H1 (cell line): ENCODE measurements around the gene BIK. TPM values are rescaled to one million over a fixed set of nuclear protein-coding genes. Genes with fewer than 3 reads are reported as not detected.

Experiments used
- CTCF ChIA-PET: fragments of 300-600 bp; sonication (Branson Sonifier 250); formaldehyde crosslinking; loops from one replicate; lab custom pipeline; 2021; ENCODE audit not compliant: partially characterized antibody; lab: Charles Lee
- POLR2A ChIA-PET: fragments of 300-600 bp; sonication (Branson Sonifier 250); formaldehyde crosslinking; loops from one replicate; lab custom pipeline; 2021; ENCODE audit warnings: inconsistent platforms; ENCODE audit not compliant: partially characterized antibody; lab: Charles Lee
- DNase-seq, 2 experiments: peaks; one replicate each; pipeline versions ENCODE4 v3.0.0 to v3.0.0-alpha.2; 2010 to 2022; ENCODE audit warnings: low spot score in 2 of 2, low read depth in 1 of 2, mixed read lengths in 1 of 2
- FAIRE-seq: peaks from 2 replicates; lab custom pipeline; 2011; peaks lifted over from hg19 to GRCh38; lab: Jason Lieb, UNC
- H2AFZ ChIP-seq: 2 replicates; pipeline ENCODE4 v1.8.1; 2012; ENCODE audit warnings: low read length, inconsistent platforms
- H2AK5ac ChIP-seq: 2 replicates; pipeline ENCODE4 v1.6.1; 2013; ENCODE audit warnings: low read depth, low read length
- H2BK120ac ChIP-seq: replicated peaks from 2 replicates; pipeline ENCODE3; 2013; ENCODE audit warnings: low read depth, low read length, inconsistent platforms
- H2BK12ac ChIP-seq: 2 replicates; pipeline ENCODE4 v1.6.1; 2013; ENCODE audit warnings: low read depth, low read length
- H2BK15ac ChIP-seq: 2 replicates; pipeline ENCODE4 v1.6.1; 2013; ENCODE audit warnings: low read length
- H2BK20ac ChIP-seq: 2 replicates; pipeline ENCODE4 v1.6.1; 2013; ENCODE audit warnings: low read length
- H2BK5ac ChIP-seq: 2 replicates; pipeline ENCODE4 v1.6.1; 2013; ENCODE audit warnings: low read depth, low read length
- H3K14ac ChIP-seq: 2 replicates; pipeline ENCODE4 v1.6.1; 2013; ENCODE audit warnings: inconsistent platforms; ENCODE audit not compliant: insufficient read length
- H3K18ac ChIP-seq: 2 replicates; pipeline ENCODE4 v1.6.1; 2013; ENCODE audit warnings: low read length; ENCODE audit errors: extremely low read depth
- H3K23ac ChIP-seq: 2 replicates; pipeline ENCODE4 v1.6.1; 2013; ENCODE audit warnings: inconsistent platforms; ENCODE audit not compliant: insufficient read length
- H3K23me2 ChIP-seq: 2 replicates; pipeline ENCODE4 v1.6.1; 2013; ENCODE audit warnings: low read depth, low read length
- H3K27ac ChIP-seq: 2 replicates; pipeline ENCODE4 v1.6.1; 2011; ENCODE audit warnings: low read depth, low read length, inconsistent platforms
- H3K27me3 ChIP-seq, 4 experiments: replicated peaks in 1 of 4; 1 replicate in 1 of 4; 2 replicates in 3 of 4; pipeline versions ENCODE4 v1.6.1 to v1.8.1; 2011 to 2013; ENCODE audit warnings: low read length in 3 of 4, mild to moderate bottlenecking in 3 of 4, inconsistent platforms in 2 of 4, mixed read lengths in 2 of 4, moderate library complexity in 1 of 4; ENCODE audit not compliant: control insufficient read depth in 3 of 4, insufficient read depth in 3 of 4; ENCODE audit errors: extremely low read depth in 1 of 4
- H3K36me3 ChIP-seq, 4 experiments: 2 replicates each; pipeline versions ENCODE4 v1.6.1 to v1.8.1; 2011 to 2013; ENCODE audit warnings: mild to moderate bottlenecking in 4 of 4, low read length in 3 of 4, moderate library complexity in 2 of 4, control low read depth in 1 of 4, inconsistent platforms in 1 of 4; ENCODE audit not compliant: insufficient read depth in 4 of 4, control insufficient read depth in 2 of 4
- H3K4ac ChIP-seq: replicated peaks from 2 replicates; pipeline ENCODE3; 2013; ENCODE audit warnings: low read length, low read depth, mixed read lengths, inconsistent platforms; ENCODE audit not compliant: insufficient read length
- H3K4me1 ChIP-seq, 4 experiments: replicated peaks in 1 of 4; 1 replicate in 1 of 4; 2 replicates in 3 of 4; pipeline versions ENCODE4 v1.6.1 to v1.8.1; 2011 to 2013; ENCODE audit warnings: low read length in 3 of 4, inconsistent platforms in 2 of 4, mixed read lengths in 1 of 4; ENCODE audit not compliant: insufficient read depth in 4 of 4, control insufficient read depth in 3 of 4
- H3K4me2 ChIP-seq, 2 experiments: 2 replicates each; pipeline versions ENCODE4 v1.6.1 to v1.8.1; 2011 to 2013; ENCODE audit warnings: low read depth in 2 of 2, low read length in 2 of 2, control low read depth in 1 of 2, inconsistent platforms in 1 of 2, mild to moderate bottlenecking in 1 of 2; ENCODE audit not compliant: insufficient read depth in 1 of 2
- H3K4me3 ChIP-seq, 4 experiments: fragments of 200-600, 300-600 bp in 1 of 4; sonication (generic), shearing (Covaris generic), sonication (Bioruptor Twin) in 1 of 4; 2 replicates each; pipeline versions ENCODE4 v1.5.1 to v1.8.1; 2011 to 2016; ENCODE audit warnings: low read length in 4 of 4, low read depth in 3 of 4, control low read depth in 2 of 4, inconsistent platforms in 2 of 4, mild to moderate bottlenecking in 2 of 4, mixed read lengths in 1 of 4, moderate library complexity in 1 of 4; ENCODE audit not compliant: insufficient read depth in 2 of 4; ENCODE audit errors: extremely low read depth in 1 of 4
- H3K56ac ChIP-seq: replicated peaks from 2 replicates; pipeline ENCODE3; 2013; ENCODE audit warnings: low read depth, mild to moderate bottlenecking, mixed read lengths, low read length, inconsistent platforms; ENCODE audit not compliant: insufficient read length
- H3K79me1 ChIP-seq: 2 replicates; pipeline ENCODE4 v1.6.1; 2013; ENCODE audit warnings: low read depth, low read length, control low read depth
- H3K79me2 ChIP-seq, 2 experiments: 2 replicates each; pipeline versions ENCODE4 v1.6.1 to v1.8.1; 2012 to 2013; ENCODE audit warnings: low read length in 2 of 2, mild to moderate bottlenecking in 2 of 2, inconsistent platforms in 1 of 2; ENCODE audit not compliant: insufficient read depth in 2 of 2, control insufficient read depth in 1 of 2
- H3K9ac ChIP-seq, 4 experiments: replicated peaks in 1 of 4; 1 replicate in 1 of 4; 2 replicates in 3 of 4; pipeline versions ENCODE4 v1.6.1 to v1.8.1; 2011 to 2013; ENCODE audit warnings: low read depth in 3 of 4, low read length in 3 of 4, control low read depth in 2 of 4, mild to moderate bottlenecking in 2 of 4, moderate library complexity in 2 of 4, inconsistent platforms in 1 of 4; ENCODE audit errors: extremely low read depth in 1 of 4
- H3K9me3 ChIP-seq, 2 experiments: 2 replicates each; pipeline versions ENCODE4 v1.6.1 to v1.8.1; 2012 to 2013; ENCODE audit warnings: mild to moderate bottlenecking in 2 of 2, moderate library complexity in 2 of 2, control low read depth in 1 of 2, inconsistent platforms in 1 of 2, low read depth in 1 of 2, low read length in 1 of 2, mixed read lengths in 1 of 2; ENCODE audit not compliant: insufficient read depth in 2 of 2
- H4K20me1 ChIP-seq, 2 experiments: replicated peaks in 1 of 2; 2 replicates each; pipeline versions ENCODE3 to v1.8.1; 2011 to 2013; ENCODE audit warnings: inconsistent platforms in 2 of 2, low read length in 2 of 2, mild to moderate bottlenecking in 1 of 2; ENCODE audit not compliant: insufficient read depth in 2 of 2, control insufficient read depth in 1 of 2
- H4K5ac ChIP-seq: 2 replicates; pipeline ENCODE4 v1.6.1; 2013; ENCODE audit warnings: low read length, low read depth, mixed read lengths, inconsistent platforms; ENCODE audit not compliant: insufficient read length
- H4K8ac ChIP-seq: 2 replicates; pipeline ENCODE4 v1.8.0; 2013; ENCODE audit warnings: mild to moderate bottlenecking, moderate library complexity, low read length, inconsistent platforms; ENCODE audit not compliant: insufficient read depth; ENCODE audit errors: extremely low read depth
- H4K91ac ChIP-seq: replicated peaks from 2 replicates; pipeline ENCODE3; 2013; ENCODE audit warnings: low read length, mixed read lengths, inconsistent platforms; ENCODE audit not compliant: insufficient read length
- BCL11A ChIP-seq, 2 experiments: IDR thresholded peaks; one replicate each; pipeline ENCODE4 v1.6.1; 2011; ENCODE audit warnings: low read depth in 2 of 2, low read length in 2 of 2, mild to moderate bottlenecking in 2 of 2
- CREB1 ChIP-seq: IDR thresholded peaks from 2 replicates; pipeline ENCODE4 v1.6.1; 2012; ENCODE audit warnings: inconsistent platforms
- HDAC2 ChIP-seq, 2 experiments: fragments of 300-600 bp in 1 of 2; sonication (generic) in 1 of 2; IDR thresholded peaks; 2 replicates each; pipeline ENCODE4 v1.6.1; 2011 to 2012; ENCODE audit warnings: low read depth in 2 of 2, low read length in 2 of 2, mild to moderate bottlenecking in 2 of 2, moderate library complexity in 2 of 2, borderline replicate concordance in 1 of 2, inconsistent platforms in 1 of 2
- MAX ChIP-seq: IDR thresholded peaks from 2 replicates; pipeline ENCODE4 v1.6.1; 2012; ENCODE audit warnings: inconsistent platforms
- RNF2 ChIP-seq: fragments of 200-900, 300-1000 bp; sonication (generic); IDR thresholded peaks from 2 replicates; pipeline ENCODE4 v1.7.1; 2016; ENCODE audit warnings: borderline replicate concordance, low read depth, mild to moderate bottlenecking, antibody characterized with exemption, low read length; ENCODE audit not compliant: poor library complexity, severe bottlenecking; ENCODE audit errors: missing control alignments
- RXRA ChIP-seq: IDR thresholded peaks from 2 replicates; pipeline ENCODE4 v1.6.1; 2011; ENCODE audit warnings: low read depth, mild to moderate bottlenecking, low read length, moderate library complexity; ENCODE audit not compliant: insufficient read depth
- SAP30 ChIP-seq: fragments of 300-600 bp; sonication (generic); IDR thresholded peaks from 2 replicates; pipeline ENCODE4 v1.7.1; 2012; ENCODE audit warnings: low read length, moderate library complexity, mild to moderate bottlenecking, inconsistent platforms; ENCODE audit not compliant: insufficient read depth, insufficient replicate concordance
- SIN3A ChIP-seq, 2 experiments: IDR thresholded peaks in 1 of 2; conservative IDR thresholded peaks in 1 of 2; 2 replicates each; pipeline ENCODE4 v1.6.1; 2011 to 2012; ENCODE audit warnings: low read length in 2 of 2, improper control_type of control experiment in 1 of 2, low read depth in 1 of 2, mild to moderate bottlenecking in 1 of 2
- SP1 ChIP-seq: IDR thresholded peaks from 2 replicates; pipeline ENCODE4 v1.6.1; 2011; ENCODE audit warnings: low read depth, low read length
- SRF ChIP-seq: IDR thresholded peaks from 2 replicates; pipeline ENCODE4 v1.6.1; 2011; ENCODE audit warnings: mild to moderate bottlenecking, low read depth, low read length, moderate library complexity
- SUZ12 ChIP-seq: fragments of 200-600 bp; sonication (generic); IDR thresholded peaks from 2 replicates; pipeline ENCODE4 v1.6.1; 2012; ENCODE audit warnings: mild to moderate bottlenecking, inconsistent platforms, low read length, moderate library complexity, mixed read lengths
- WGBS, 2 experiments: shearing (Covaris generic) in 1 of 2; methylation state at CpG; one replicate each; pipeline versions ENCODE4 v1.1.6 to v1.1.7; 2013 to 2015; ENCODE audit warnings: low lambda C conversion rate in 2 of 2, mixed read lengths in 2 of 2, inconsistent platforms in 1 of 2, low coverage in 1 of 2, missing lambda C conversion rate in 1 of 2; ENCODE audit not compliant: insufficient replicate concordance in 2 of 2, insufficient coverage in 1 of 2, insufficient read length in 1 of 2; ENCODE audit errors: extremely low coverage in 1 of 2, missing lambda C conversion rate in 1 of 2; 5-methylcytosine and 5-hydroxymethylcytosine counted together
- polyA plus RNA-seq, 7 experiments: library from polyadenylated mRNA; depleted of rRNA in 3 of 7; stranded (reverse) in 5 of 7; unstranded in 2 of 7; fragments of >200 nt in 5 of 7; fragments of 200-250 nt in 2 of 7; gene quantifications; 1 replicate in 5 of 7; 2 replicates in 1 of 7; 4 replicates in 1 of 7; pipeline versions ENCODE4 v1.2.1 to v1.2.3, GENCODE V29; 2011 to 2013; ENCODE audit warnings: missing spikeins in 2 of 7, mixed read lengths in 2 of 7
- total RNA-seq: library from RNA; stranded (reverse); fragmentation: NEBNext Ultra II Directional; extraction: Animal tissue kit (Norgen Biotek cat#: 25700); gene quantifications from 2 replicates; pipeline ENCODE4 v1.2.1, GENCODE V29; 2021

Gene BIK
- total and polyA plus RNA-seq, 2 of the 8 experiments (the other 6 are each of a cell fraction or from before 2014, with no cell fraction given): 3.3 to 5.5 TPM

GRCh38 chr22:43170131-43170480 lies 59.6 kb downstream of the BIK start:
- WGBS, 2 experiments: 100% methylated on average over 6 of the region's 9 CpGs; no CpG with 5 or more reads in 1 of the 2 experiments
- Histone ChIP-seq H3K4me1 (no peaks in the 10 kb centered on the region), H3K36me3 (peaks cover 31 to 60% (median 56%) of the 10 kb centered on the region in 4 experiments), H2BK5ac (no peak overlapping the region), H3K56ac (no peak overlapping the region), H3K79me2 (no peaks in the 10 kb centered on the region), H3K9me3 (no peaks in the 10 kb centered on the region), H4K5ac (no peak overlapping the region), H3K27ac (no peak overlapping the region), H3K9ac (no peak overlapping the region), H3K4me2 (no peak overlapping the region), H4K20me1 (peaks cover 7% of the 10 kb centered on the region in 2 experiments), H2AFZ (no peak overlapping the region), H3K79me1 (no peaks in the 10 kb centered on the region), H3K18ac (no peak overlapping the region), H3K4me3 (no peak overlapping the region), H3K27me3 (no peaks in the 10 kb centered on the region), H2AK5ac (no peak overlapping the region), H2BK15ac (no peak overlapping the region), H3K23ac (no peak overlapping the region), H4K8ac (no peak overlapping the region), H2BK20ac (no peak overlapping the region), H3K23me2 (no peaks in the 10 kb centered on the region), H2BK12ac (no peak overlapping the region), H3K4ac (no peak overlapping the region), H4K91ac (no peak overlapping the region), H3K14ac (no peak overlapping the region), H2BK120ac (no peak overlapping the region)
- ChIA-PET CTCF (interaction anchor here (0.8 to 1.4 kb wide), 6 partner anchors 10 to 61 kb away, joined by 3 to 7 read pairs (median 3); no protein-coding TSS in a partner anchor), POLR2A (interaction anchor here (1.5 to 2.6 kb wide), 5 partner anchors 10 to 31 kb away, joined by 3 to 12 read pairs (median 10); no protein-coding TSS in a partner anchor)
- DNase-seq: no peak
- no peak for TF ChIP-seq SRF
- TF ChIP-seq CREB1: no peak
- TF ChIP-seq BCL11A (IDR thresholded peaks at IDR 0.05; ENCODE audit: low read depth in 2 of 2, low read length in 2 of 2): no peak
- no peak for TF ChIP-seq MAX
- TF ChIP-seq RXRA: no peak
- no peak for TF ChIP-seq HDAC2 (IDR thresholded peaks at IDR 0.05; ENCODE audit: borderline replicate concordance in 1 of 2, low read depth in 2 of 2, low read length in 2 of 2)
- TF ChIP-seq SUZ12: no peak
- TF ChIP-seq RNF2: no peak
- no peak for TF ChIP-seq SP1
- TF ChIP-seq SAP30: no peak
- no peak for TF ChIP-seq SIN3A (conservative IDR thresholded peaks at IDR 0.05 in 1 of 2, IDR thresholded peaks at IDR 0.05 in 1 of 2; ENCODE audit: low read depth in 1 of 2, low read length in 2 of 2)
- no peak for FAIRE-seq
